ENCODE measurements around the gene UBE2E3. TPM values are rescaled to one million over a fixed set of nuclear protein-coding genes. Genes with fewer than 3 reads are reported as not detected.

UBE2E3 gene
- total RNA-seq, 2 donors from 2014 or later = 54.6 to 62.5 TPM

DNA sequence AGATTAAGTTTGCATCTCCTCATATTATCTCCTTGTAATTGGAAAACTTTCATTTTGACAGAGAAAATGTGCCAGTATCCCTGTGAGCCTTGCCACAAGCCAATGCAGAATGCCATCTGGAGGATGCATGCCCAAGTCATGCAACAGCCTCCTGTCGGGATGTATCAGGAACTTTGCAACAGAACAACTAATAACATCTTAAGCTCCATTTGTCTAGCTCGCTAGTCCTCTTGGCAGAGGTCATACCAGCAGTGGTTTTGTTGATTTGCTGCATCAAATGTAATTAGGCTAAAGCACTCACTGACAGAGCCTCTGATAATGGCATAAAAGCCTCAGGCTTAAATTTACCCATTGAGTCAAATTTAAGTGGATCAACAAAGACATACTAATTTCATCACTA, 125.8 kb downstream of the UBE2E3 start:
- DNase-seq = no peak
- intact Hi-C loops (cut with DNase I, micrococcal nuclease) = loop anchor here in 1 of 2 donors (10.0 kb wide), 1 partner anchor 359 kb away; no protein-coding TSS in a partner anchor
- ATAC-seq = no peak

DNA sequence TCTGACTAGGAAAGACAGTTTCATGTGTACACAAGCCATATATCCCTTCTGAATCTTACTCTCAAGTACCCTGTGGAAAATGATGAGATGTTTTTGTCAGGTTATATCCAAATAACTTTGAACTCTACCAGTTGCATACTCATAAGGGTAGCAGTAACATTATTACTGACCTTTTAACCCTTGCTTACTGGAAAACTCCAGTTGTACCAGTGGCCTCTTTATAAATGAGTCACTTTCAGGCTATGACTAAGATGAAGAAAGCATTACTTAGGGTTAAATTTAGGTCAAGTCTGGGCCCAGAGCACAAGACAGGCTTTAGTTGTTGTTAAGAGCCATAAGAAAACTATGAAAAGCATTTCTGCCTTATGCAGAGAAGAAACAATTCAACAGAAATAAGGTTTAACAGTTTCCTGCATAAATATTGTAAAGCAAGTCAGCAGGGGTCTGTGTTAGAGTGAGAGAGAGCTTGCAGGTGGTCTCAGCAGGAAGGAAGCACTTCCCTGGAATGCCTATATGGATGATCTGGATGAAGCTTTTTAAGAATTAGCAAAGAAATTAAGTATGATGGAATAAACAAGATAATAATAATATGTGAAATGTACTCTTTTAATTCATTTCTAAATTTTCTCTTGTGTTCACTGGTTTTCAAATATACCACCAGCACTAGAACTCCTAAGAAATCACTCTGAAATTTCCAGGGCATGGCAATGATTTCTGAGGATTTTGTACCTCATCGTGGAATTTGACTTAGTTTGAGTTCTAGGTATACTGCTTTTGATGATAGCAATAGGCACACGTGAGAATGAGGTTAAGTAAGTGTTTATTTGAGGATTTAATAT, 126.6 kb downstream of the UBE2E3 start:
- DNase-seq (no peak), ATAC-seq (no peak)
- intact Hi-C loops (cut with DNase I, micrococcal nuclease) = loop anchor here in 1 of 2 donors (10.0 kb wide), 1 partner anchor 358 kb away; no protein-coding TSS in a partner anchor

DNA sequence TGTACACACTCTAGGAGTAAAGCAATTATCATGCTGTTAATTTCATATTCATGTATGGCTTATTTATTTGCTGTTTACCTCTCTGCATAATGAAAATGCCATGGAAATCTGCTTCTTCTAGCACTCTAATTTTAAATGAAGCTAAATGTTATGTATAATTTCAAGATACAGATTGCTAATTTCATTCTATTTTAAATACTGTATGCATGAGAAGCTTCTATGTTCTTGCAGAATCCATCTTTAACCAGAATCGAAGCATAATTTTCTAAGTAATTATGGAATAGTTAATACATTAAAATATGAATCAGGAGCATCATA, 127.2 kb downstream of the UBE2E3 start:
- intact Hi-C loops (cut with DNase I, micrococcal nuclease) = loop anchor here in 1 of 2 donors (10.0 kb wide), 1 partner anchor 357 kb away; no protein-coding TSS in a partner anchor
- DNase-seq (no peak), ATAC-seq (no peak)

DNA sequence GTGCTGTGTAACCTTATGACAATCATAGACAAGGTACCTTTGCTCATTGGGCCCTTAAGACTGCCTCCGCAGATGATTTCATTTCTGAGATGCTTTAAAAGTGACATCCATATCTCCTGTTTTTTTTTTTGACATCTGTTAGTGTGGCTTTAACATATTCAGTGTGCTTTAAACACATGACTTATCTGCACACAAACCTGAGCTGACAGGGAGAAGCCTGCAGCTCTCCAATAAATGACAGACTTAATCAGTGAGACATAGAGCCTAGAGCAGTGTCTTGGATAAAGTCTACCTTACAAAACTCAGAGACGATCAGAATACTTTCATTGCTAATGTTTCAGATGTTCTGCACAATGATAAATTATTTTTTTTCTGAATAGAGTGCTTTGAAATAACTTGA, 130.7 kb downstream of the UBE2E3 start:
- intact Hi-C loops (cut with DNase I, micrococcal nuclease) = no loop called here
- ATAC-seq = no peak

DNA sequence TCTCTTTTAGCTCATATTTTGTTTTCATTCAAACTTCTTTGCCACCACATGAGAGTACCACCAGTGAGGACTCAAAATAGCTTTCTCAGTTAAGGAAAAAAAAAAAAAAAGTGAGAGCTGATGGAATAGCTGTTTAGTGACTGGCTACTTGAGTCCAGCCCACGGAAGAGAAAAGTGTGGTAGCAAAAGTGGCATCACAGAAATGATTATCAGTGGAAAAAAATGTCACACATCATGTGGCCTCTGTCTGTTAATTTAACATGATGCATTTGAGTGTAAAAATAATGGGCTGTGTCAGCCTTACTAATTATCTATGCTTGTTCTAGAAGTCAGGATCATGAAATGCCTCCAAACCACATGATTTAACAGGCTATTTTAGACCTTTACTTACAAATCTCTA, 132.5 kb downstream of the UBE2E3 start:
- DNase-seq (no peak), ATAC-seq (no peak)
- intact Hi-C loops (cut with DNase I, micrococcal nuclease) = no loop called here

More for the DNA sequence above, 130.7 kb downstream of the UBE2E3 start:
- no peak for DNase-seq
